ENCODE measurements around the gene ALOX15.
A peak's percentile ranks its signal among the peaks of the same experiment; 100 is the strongest.
"Not testable (repeated sequence)": the region's sequence is repeated elsewhere in the genome, so short reads cannot be mapped to it uniquely, and the experiment has no call there.

Gene ALOX15

GRCh38 chr17:4610656-4611055 lies 30.8 kb downstream of the ALOX15 start:
- no peak for DNase-seq

DNA sequence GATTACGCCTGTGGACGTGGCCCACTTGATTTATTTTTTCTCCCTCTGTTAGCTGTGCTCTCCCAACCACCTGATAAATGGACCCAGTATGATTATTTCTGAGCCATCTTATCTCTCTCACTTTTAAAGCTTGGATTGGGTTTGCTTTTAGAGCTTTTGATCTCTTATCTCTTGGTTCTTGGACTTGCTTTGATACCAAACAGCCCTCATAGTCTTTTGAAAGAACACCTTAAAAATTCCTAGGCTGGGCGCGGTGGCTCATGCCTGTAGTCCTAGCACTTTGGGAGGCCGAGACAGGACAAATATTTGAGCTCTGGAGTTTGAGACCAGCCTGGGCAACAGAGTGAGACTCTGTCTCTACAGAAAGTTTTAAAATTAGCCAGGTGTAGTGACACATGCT lies 31.3 kb downstream of the ALOX15 start:
- no peak for DNase-seq

DNA sequence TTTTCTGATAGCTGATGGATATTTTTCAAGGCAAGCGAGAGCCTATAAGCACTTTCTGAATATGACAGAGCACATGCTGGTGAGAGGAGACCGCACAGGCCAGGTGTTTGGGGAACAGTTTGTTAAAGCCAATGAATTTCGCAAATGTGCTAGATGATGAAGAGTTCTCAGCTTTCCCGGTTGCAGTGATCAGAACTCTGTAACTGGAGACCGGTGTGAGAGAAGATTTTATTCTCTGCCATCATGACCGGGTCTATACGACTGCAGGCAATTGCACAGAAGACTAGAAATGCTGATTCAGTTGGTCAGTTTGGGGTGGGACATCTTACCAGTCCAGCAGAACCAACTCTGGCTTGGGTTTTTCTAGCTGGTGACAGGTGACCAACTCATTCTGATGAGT lies 31.7 kb downstream of the ALOX15 start:
- DNase-seq: no peak

- no peak for DNase-seq
These were observed 33.7 kb downstream of the ALOX15 start for GRCh38 chr17:4607773-4608187.

GRCh38 chr17:4607261-4607741 lies 34.2 kb downstream of the ALOX15 start:
- no peak for DNase-seq

DNA sequence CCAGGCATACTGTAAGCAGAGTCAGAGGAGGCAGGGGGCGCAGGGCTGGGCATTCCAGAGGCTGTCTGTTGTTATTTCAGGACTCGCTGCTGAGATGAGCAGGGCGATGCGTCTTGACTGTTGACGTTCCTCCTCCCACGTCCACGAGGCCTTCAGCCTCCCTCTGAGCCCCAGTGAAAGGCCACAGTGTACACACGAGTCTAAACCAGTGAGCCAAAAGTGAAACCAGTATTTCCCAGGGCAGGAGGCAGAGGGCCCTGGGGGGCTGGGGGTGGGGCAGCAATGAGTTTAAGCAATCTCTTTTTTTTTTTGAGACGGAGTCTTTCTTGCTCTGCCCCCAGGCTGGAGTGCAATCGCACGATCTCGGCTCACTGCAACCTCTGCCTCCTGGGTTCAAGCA lies 35.7 kb downstream of the ALOX15 start:
- DNase-seq: no peak

- DNase-seq: not testable (repeated sequence)
These were observed 36.7 kb downstream of the ALOX15 start for GRCh38 chr17:4604736-4605135.

GRCh38 chr17:4604111-4604644 lies 37.3 kb downstream of the ALOX15 start:
- DNase-seq: no peak

GRCh38 chr17:4602041-4602440 lies 39.4 kb downstream of the ALOX15 start:
- DNase-seq: no peak

GRCh38 chr17:4601326-4601725 lies 40.2 kb downstream of the ALOX15 start:
- DNase-seq: no peak

DNA sequence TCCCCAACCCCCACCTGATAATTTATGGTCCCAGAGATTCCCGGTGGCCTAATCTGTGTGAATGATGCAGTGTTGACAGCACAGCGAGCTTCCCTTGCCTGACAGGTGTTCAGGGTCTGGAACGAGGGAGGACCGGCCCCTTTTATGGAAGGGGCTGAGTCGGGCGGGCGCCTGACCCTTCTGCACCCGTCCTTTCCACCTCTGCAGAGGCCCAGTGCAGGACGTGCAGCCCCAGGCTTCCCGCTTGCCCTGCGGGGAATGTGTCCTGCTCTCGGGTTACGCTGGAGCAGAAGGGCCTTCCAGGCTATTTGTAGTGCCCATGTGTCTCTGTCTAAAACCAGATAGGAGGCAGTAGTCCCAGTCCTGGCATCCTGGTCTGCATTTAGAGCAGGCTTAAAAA lies 40.9 kb downstream of the ALOX15 start:
- no peak for DNase-seq

DNA sequence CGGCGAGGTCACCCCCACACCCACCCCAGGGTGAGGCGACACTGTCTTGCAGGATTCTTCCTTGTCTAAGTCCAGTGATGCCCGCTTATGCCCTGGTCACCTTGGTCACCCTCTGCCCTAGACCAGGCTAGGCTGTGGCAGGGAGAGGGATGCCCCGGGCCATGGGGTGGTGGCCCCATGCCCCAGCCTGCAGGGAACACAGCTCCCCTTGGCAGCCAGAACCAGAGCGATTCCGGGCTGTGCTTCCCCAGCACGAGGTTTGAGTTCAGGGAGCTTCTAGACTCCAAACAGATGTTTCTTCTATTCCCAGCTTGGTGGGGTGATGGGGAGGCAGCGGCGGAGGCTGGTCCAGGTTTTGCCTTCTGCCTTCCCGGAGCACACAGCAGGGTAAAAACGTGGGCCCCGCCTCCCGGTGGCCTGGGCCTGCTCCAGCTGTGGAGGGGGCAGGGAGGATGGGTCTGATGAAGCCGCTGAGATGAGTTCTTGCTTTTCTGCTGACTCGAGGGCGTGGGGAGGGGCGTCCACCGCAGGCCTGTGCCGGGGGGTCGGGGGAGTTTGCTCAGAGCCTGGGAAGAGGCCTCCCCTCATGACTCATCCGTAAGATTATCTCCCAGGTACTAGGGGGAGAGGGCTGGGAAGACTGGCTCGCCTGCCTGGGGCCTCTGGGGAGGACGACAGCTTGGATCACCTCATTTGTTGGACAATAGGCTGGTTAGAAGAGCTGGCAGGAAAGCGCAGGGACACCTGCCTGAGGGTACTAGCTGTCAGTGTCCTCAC lies 41.8 kb downstream of the ALOX15 start:
- no peak for DNase-seq

DNA sequence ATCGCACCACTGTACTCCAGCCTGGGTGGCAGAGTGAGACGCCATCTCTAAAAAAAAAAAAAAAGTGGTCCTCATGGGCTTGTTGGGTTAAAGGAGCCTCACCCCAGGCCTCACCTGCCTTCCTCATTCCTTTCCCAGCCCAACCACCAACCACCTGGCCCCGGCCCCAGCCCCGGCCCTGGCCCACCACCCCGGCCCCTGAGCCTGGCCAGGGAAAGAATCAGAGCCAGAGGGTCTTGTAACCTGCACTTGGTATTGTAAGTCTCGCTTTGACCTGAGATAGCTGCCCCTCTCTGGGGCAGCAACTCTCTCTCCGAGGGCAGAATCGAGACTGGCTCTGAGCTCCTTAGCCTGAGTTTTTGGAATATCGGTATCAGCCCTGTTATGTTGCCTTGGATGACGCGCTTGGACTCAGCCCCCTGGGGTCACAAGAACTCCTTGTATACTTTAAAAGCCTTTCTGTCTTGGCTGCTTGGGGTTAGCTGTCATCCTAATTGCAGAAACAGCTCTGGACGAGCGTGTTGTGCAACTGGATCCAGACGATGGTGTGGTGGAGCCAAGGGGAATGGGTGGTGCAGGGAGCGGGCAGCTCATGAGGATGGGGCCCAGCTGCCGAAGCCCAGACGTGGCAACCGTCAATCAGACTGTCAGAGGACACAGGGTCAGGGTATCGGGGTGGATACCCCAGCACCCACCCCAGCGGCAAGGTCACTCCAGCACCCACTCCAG lies 42.5 kb downstream of the ALOX15 start:
- DNase-seq: no peak

GRCh38 chr17:4597975-4598374 lies 43.5 kb downstream of the ALOX15 start:
- DNase-seq: no peak

DNA sequence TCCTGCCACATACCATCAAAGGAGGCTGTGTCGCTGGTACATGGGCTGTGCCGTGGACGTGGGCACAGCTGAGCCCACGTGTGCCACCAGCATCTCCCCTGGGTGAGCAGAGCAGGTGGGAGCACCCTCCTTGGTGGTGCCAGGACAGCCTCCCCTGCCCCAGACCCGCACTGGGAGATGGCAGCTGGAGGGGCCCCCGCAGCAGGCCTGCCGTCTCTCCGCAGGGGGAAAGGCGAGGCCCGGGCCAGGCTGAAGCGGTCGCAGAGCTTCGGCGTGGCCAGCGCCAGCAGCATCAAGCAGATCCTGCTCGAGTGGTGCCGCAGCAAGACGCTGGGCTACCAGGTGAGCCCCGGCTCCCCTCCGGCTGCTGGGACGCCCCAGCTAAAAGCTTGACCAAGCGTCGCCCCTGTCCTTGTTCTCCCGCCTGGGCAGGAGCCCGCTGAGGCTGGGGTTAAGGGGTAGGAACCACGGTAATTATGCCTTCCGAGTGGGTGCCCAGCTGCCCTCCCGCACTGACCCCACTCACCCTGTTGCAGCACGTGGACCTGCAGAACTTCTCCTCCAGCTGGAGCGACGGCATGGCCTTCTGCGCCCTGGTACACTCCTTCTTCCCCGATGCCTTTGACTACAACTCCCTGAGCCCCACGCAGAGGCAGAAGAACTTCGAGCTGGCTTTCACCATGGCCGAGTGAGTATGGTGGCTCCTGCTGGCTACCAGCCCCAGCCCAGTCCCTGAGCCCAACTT lies 44.7 kb downstream of the ALOX15 start:
- DNase-seq: no peak

DNA sequence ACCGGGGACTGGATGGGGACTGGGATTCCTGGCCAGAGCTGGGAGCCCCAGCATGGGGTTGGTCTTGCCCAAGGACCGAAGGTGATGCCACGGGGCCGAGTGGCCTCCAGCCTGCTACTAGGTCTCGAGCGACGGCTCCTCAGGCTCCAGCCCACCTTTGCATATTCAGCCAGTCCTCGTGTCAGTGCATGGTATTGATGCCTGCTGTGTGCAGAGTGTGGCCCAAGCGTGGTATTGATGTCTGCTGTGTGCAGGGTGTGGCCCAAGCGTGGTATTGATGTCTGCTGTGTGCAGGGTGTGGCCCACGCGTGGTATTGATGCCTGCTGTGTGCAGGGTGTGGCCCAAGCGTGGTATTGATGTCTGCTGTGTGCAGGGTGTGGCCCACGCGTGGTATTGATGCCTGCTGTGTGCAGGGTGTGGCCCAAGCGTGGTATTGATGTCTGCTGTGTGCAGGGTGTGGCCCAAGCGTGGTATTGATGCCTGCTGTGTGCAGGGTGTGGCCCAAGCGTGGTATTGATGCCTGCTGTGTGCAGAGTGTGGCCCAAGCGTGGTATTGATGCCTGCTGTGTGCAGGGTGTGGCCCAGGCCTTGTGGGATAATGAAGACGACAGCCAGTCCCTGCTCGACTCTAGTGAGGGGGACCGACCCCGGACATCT lies 45.7 kb downstream of the ALOX15 start:
- DNase-seq: not testable (repeated sequence)

GRCh38 chr17:4594931-4595684 lies 46.4 kb downstream of the ALOX15 start:
- DNase-seq: peak; percentile 75

DNA sequence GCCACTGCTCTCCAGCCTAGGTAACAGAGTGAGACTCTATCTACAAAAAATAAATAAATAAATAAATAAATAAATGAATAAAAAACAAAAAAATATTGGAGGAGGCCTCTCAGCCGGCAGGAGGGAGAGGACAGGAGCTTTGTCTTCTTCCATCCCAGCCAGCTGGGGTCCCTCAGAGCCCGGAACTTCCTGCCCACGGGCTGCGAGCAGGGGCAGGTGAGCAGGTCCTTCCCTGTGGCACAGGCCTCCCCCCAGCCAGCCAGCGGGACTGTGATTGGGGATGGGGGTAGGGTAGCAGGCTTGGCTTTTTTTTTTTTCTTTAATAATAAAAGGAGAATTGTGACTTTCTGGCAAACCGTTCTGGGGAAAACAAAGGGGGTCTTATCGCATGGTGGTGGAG lies 47.1 kb downstream of the ALOX15 start:
- DNase-seq: no peak

- DNase-seq: no peak
These were observed 48.5 kb downstream of the ALOX15 start for GRCh38 chr17:4593021-4593421.

GRCh38 chr17:4592240-4593005 lies 49.1 kb downstream of the ALOX15 start:
- DNase-seq: no peak

DNA sequence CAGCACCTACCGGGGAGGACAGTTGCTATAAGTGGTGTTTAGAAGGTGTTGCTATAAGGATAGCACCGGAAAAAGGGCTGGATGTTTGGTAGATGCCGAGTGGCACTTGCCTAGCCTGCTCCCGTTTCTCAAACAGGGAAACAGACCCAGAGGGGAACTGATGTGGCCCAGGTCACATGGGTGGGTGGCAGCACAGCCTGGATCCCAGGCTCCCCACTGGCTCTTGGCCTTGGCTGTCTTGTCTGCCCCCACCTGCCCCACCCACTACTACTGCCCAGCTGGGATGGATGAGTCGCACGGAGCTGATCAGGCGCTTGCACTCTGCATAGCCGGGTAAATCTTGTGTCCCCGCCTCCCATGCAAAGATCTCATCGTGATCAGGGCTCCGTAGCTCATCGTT lies 49.9 kb downstream of the ALOX15 start:
- DNase-seq: no peak

All from activated CD8-positive, alpha-beta memory T cell treated with anti-CD3 and anti-CD28 coated beads, Interleukin-2, amount 50 U/mL, for 48 hours (primary cell).